Fibroblast of lung (primary cell): ENCODE data around the gene CPTP. TPM values are rescaled to one million over a fixed set of nuclear protein-coding genes. Genes with fewer than 3 reads are reported as not detected.
A peak's percentile ranks its signal among the peaks of the same experiment; 100 is the strongest.
"Not testable (repeated sequence)": the region's sequence is repeated elsewhere in the genome, so short reads cannot be mapped to it uniquely, and the experiment has no call there.

Experiments
- DNase-seq, 2 donors: peaks; one replicate each; pipeline versions ENCODE4 v3.0.0 to v3.0.0-alpha.2; 2010; ENCODE audit warnings: low read depth in 2 of 2
- H2AFZ ChIP-seq: 2 replicates; pipeline ENCODE4 v1.5.1; 2012; ENCODE audit warnings: low read length, control low read depth, inconsistent platforms
- H3K27ac ChIP-seq: 2 replicates; pipeline ENCODE4 v1.5.1; 2011; ENCODE audit warnings: low read length, control low read depth; ENCODE audit not compliant: insufficient read depth
- H3K27me3 ChIP-seq: 2 replicates; pipeline ENCODE4 v1.5.1; 2011; ENCODE audit warnings: mild to moderate bottlenecking, low read length; ENCODE audit not compliant: control insufficient read depth, insufficient read depth
- H3K36me3 ChIP-seq: 2 replicates; pipeline ENCODE4 v1.5.1; 2011; ENCODE audit warnings: low read length; ENCODE audit not compliant: control insufficient read depth, insufficient read depth
- H3K4me1 ChIP-seq: 2 replicates; pipeline ENCODE4 v1.5.1; 2011; ENCODE audit warnings: low read length; ENCODE audit not compliant: control insufficient read depth, insufficient read depth; ENCODE audit errors: extremely low read depth
- H3K4me2 ChIP-seq: 2 replicates; pipeline ENCODE4 v1.5.1; 2011; ENCODE audit warnings: low read length, control low read depth; ENCODE audit not compliant: insufficient read depth; ENCODE audit errors: extremely low read depth
- H3K4me3 ChIP-seq, 4 experiments: fragments of 200-600 bp in 1 of 4; sonication (generic) in 1 of 4; replicated peaks in 1 of 4; 2 replicates each; pipeline ENCODE4 v1.5.1; 2011 to 2016; ENCODE audit warnings: low read length in 4 of 4, low read depth in 3 of 4, mild to moderate bottlenecking in 3 of 4, control low read depth in 2 of 4, inconsistent platforms in 1 of 4, mixed read lengths in 1 of 4; ENCODE audit not compliant: insufficient read depth in 1 of 4; ENCODE audit errors: control extremely low read depth in 1 of 4
- H3K79me2 ChIP-seq: 2 replicates; pipeline ENCODE4 v1.5.1; 2012; ENCODE audit warnings: mild to moderate bottlenecking, low read length, inconsistent platforms; ENCODE audit not compliant: control insufficient read depth, insufficient read depth
- H3K9ac ChIP-seq: 2 replicates; pipeline ENCODE4 v1.5.1; 2011; ENCODE audit warnings: mild to moderate bottlenecking, low read length, control low read depth; ENCODE audit not compliant: insufficient read depth
- H3K9me3 ChIP-seq: 2 replicates; pipeline ENCODE4 v1.5.1; 2012; ENCODE audit warnings: low read depth, low read length; ENCODE audit not compliant: control insufficient read depth, insufficient read depth
- H4K20me1 ChIP-seq: 2 replicates; pipeline ENCODE4 v1.5.1; 2011; ENCODE audit warnings: low read length; ENCODE audit not compliant: control insufficient read depth, insufficient read depth; ENCODE audit errors: extremely low read depth
- CTCF ChIP-seq, 2 donors: IDR thresholded peaks in 1 of 2; conservative IDR thresholded peaks in 1 of 2; 1 replicate in 1 of 2; 2 replicates in 1 of 2; pipeline ENCODE4 v1.5.1; 2011 to 2012; ENCODE audit warnings: low read length in 2 of 2, control low read depth in 1 of 2, inconsistent platforms in 1 of 2, low read depth in 1 of 2, mild to moderate bottlenecking in 1 of 2
- EZH2 ChIP-seq: IDR thresholded peaks from 2 replicates; pipeline ENCODE4 v1.5.1; 2012; ENCODE audit warnings: low read length, control low read depth, mild to moderate bottlenecking; ENCODE audit errors: missing control alignments
- polyA plus RNA-seq, 2 donors: library from polyadenylated mRNA; depleted of rRNA in 1 of 2; stranded (reverse) in 1 of 2; unstranded in 1 of 2; fragments of >200 nt; gene quantifications; 2 replicates each; pipeline ENCODE4 v1.2.1, GENCODE V29; 2011 to 2012; ENCODE audit warnings: missing spikeins in 1 of 2
- total RNA-seq: library from RNA; depleted of rRNA; stranded (reverse); fragments of >200 nt; gene quantifications from 2 replicates; pipeline ENCODE4 v1.2.1, GENCODE V29; 2014

Gene CPTP
- total and polyA plus RNA-seq, 2 donors (not counting 1 experiment from before 2014, with no cell fraction given): 6.0 to 10.1 TPM

DNA sequence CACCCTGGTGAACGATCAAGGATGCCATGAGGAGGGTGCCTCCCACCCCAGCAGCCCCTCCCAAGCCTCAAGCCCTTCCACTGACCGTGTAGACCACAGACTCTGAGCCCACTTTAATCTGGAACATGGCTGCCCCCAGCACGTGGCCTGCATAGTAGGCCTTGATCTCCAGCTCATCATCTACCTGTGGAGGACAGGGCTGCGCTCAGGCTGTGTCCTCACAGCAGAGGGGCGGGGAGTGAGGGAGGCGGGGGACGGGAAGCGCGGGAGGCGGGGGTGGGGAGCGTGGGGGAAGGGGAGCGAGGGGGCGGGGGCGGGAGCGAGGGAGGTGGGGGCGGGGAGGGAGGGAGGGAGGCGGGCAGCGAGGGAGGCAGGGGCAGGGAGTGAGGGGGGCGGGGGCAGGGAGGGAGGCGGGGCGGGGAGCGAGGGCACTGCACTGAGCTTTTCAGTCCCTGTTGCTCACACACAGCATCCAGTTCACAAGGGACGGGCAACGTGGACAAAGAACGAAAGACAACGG, 9.1 kb upstream of the CPTP start:
- no peak overlapping the region for H3K4me2 ChIP-seq
- no peaks in the 10 kb centered on the region for H4K20me1 ChIP-seq
- H3K4me1 ChIP-seq: peaks cover 10% of the 10 kb centered on the region
- peaks cover 36% of the 10 kb centered on the region for H3K79me2 ChIP-seq
- no peak overlapping the region for H3K27ac ChIP-seq
- no peak overlapping the region for H3K9ac ChIP-seq
- no peaks in the 10 kb centered on the region for H3K27me3 ChIP-seq
- no peak overlapping the region for H3K4me3 ChIP-seq
- H2AFZ ChIP-seq: no peak overlapping the region
- no peak for DNase-seq
- H3K36me3 ChIP-seq: peaks cover 48% of the 10 kb centered on the region
- no peak for TF ChIP-seq CTCF (conservative IDR thresholded peaks at IDR 0.05 in 1 of 2, IDR thresholded peaks at IDR 0.05 in 1 of 2; ENCODE audit: low read depth in 1 of 2, low read length in 2 of 2)
- no peaks in the 10 kb centered on the region for H3K9me3 ChIP-seq

- H3K27ac ChIP-seq, H3K9ac ChIP-seq, H4K20me1 ChIP-seq, H3K9me3 ChIP-seq, H3K4me3 ChIP-seq, DNase-seq, H2AFZ ChIP-seq, H3K27me3 ChIP-seq, H3K4me2 ChIP-seq: not testable (repeated sequence)
- peaks cover 16% of the 10 kb centered on the region for H3K4me1 ChIP-seq
- peaks cover 43% of the 10 kb centered on the region for H3K36me3 ChIP-seq
- H3K79me2 ChIP-seq: peaks cover 43% of the 10 kb centered on the region
These were observed 8.4 kb upstream of the CPTP start for GRCh38 chr1:1316199-1316598.

DNA sequence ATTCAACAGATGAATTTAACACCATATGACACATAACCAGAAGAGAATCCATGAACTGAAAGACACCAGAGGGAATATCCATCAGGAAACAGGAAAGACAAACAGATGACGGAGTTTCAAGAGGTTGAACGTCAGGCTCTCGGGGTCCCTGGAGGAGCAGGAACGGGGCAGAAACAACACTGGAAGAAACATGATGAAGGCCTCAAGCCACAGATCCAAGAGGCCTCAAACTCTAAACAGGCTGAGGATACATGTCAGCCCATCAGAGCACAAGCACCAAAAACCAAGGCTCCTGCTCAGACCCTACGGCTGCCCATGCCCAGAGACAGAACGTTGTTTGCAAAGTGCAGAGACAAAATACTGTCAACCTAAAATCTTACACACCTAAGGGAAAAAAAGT, 7.2 kb upstream of the CPTP start:
- TF ChIP-seq CTCF (conservative IDR thresholded peaks at IDR 0.05 in 1 of 2, IDR thresholded peaks at IDR 0.05 in 1 of 2; ENCODE audit: low read depth in 1 of 2, low read length in 2 of 2) (no peak), EZH2 (no peak)
- no peak for DNase-seq
- Histone ChIP-seq H4K20me1 (no peaks in the 10 kb centered on the region), H3K4me3 (no peak overlapping the region), H3K27ac (peak overlapping the region; percentile 77), H3K9me3 (no peaks in the 10 kb centered on the region), H3K9ac (no peak overlapping the region), H2AFZ (no peak overlapping the region), H3K36me3 (peaks cover 40% of the 10 kb centered on the region), H3K27me3 (no peaks in the 10 kb centered on the region), H3K4me2 (no peak overlapping the region), H3K79me2 (peaks cover 54% of the 10 kb centered on the region), H3K4me1 (peaks cover 17% of the 10 kb centered on the region)
